ENCODE data around the gene ZNF783.
A peak's percentile ranks its signal among the peaks of the same experiment; 100 is the strongest.
"Not testable (repeated sequence)": the region's sequence is repeated elsewhere in the genome, so short reads cannot be mapped to it uniquely, and the experiment has no call there.

Gene ZNF783

DNA sequence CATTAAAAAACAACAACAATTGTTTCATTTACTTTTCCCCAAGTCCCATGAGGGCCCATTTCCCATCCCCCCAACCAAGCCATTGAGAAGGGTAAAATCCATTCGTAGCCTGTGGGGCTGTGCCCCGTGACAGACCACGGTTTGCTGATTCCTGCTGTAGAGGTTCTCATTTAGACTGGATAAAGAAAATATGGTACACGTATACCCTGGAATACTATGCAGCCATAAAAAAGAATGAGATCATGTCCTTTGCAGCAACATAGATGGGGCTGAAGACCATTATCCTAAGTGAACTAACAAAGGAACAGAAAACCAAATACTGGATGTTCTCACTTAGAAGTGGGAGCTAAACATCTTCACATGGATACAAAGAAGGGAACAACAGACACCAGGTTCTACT lies 44.9 kb downstream of the ZNF783 start:
- DNase-seq = no peak

DNA sequence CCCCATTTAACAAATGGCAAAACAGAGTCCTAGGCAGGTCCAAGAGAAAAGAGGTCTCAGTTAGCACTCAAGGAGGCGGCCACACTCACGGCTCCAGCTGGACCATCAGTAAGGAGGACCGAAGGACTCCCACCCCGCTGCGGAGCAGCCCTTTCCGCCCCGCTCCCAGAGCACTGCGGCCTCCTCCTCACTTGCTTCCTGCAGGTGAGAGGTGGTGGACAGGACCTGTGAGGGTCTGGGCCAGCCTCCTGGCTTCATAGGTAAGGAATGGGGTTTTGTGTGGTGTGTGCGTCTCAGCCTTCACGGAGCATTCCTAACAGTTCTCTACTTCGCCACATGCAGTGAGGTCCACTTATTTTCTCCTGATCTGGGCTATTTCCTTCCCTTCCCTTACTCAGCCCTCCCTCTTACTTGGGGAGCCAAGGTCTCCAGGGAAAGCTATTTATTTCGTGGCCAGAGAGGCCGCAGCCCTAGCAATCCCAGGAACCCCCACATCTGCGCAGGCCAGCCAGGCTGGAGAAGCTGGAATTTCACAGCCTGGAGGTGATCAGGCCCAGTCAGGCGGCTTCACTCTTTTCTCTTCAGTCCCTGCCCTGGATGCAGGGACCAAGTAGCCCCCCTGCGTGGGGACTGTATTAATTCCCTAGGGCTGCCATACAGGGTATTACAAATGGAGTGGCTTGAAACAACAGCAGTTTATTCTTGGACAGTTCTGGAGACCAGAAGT lies 45.9 kb downstream of the ZNF783 start:
- DNase-seq = no peak

DNA sequence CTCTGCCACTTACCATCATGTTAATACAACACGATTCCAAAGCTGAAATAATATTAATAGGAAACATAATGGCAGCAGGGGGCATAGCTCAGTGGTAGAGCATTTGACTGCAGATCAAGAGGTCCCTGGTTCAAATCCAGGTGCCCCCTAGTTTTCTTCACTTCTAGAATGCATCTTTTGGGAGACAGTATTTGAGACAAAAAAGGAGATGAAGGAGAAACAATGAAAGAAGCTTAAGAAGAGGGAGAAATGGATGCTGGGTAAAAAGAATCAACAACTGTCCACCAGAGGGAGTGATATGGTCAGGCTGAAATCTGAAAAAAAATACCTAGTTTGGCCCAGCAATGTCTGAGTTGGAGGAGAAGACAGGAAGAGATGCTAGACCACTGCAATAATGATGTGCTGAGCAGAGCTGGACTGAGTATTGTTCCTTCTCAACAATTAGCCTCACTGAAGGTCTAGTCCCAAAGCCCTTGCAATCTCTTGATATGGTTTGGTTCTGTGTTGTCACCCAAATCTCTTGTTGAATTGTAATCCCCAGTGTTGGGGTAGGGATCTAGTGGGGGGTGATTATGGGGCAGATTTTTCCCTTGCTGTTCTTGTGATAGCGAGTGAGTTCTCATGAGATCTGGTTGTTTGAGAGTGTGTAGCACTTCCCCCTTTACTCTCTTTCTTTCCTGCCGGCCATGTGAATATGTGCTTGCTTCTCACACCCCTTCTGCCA lies 48.3 kb downstream of the ZNF783 start:
- peak; percentile 29 for DNase-seq

GRCh38 chr7:149310990-149311573 lies 49.1 kb downstream of the ZNF783 start:
- no peak for DNase-seq

DNA sequence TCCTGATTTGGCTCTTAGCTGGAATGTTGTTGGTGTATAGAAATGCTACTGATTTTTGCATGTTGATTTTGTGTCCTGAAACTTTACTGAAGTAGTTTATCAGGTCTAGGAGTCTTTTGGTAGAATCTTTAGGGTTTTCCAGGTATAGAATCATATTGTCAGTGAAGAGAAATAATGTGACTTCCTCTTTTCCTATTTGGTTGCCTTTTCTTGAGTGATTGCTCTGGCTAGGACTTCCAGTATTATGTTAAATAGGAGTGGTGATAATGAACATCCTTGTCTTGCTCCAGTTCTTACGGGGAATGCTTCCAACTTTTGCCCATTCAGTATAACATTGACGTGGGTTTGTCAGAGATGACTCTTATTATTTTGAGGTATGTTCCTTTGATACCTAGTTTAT lies 52.0 kb downstream of the ZNF783 start:
- DNase-seq = no peak

DNA sequence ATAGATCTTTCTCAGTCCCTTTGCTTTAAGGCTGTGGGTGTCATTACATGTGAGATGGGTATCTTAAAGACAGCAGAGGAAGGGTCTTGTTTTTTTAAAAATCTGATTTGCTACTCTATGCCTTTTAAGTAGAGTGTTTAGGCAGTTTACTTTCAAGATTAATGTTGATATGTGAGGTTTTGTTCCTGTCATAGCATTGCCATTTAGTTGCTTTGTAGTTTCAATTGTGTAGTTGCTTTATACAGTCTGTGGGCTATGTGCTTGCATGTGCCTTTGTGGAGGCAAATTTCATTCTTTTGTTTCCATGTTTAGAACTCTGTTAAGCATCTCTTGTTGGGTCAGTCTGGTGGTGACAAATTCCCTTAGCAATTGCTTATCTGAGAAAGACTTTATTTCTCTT lies 54.6 kb downstream of the ZNF783 start:
- DNase-seq = no peak

GRCh38 chr7:149317496-149317895 lies 55.5 kb downstream of the ZNF783 start:
- no peak for DNase-seq

GRCh38 chr7:149317986-149318672 lies 56.1 kb downstream of the ZNF783 start:
- no peak for DNase-seq

DNA sequence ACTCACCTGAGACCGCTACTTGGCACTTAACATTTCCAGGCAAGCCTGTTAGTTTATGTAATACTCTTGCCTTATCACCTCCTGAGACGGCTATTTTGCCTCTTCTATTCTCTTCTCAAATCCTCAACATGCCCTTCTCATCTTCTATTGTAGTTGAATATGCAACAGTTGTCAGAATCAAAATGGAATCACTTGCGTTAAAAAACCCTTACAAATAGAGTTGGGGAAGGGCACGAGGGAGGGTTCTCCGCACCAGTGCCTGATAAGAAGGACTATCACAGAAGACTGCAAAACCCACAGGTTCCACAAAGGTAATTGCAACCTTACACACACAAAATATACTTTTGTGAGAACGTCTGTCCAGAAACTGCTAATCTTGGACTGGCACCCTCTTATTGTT lies 57.4 kb downstream of the ZNF783 start:
- DNase-seq = no peak

DNA sequence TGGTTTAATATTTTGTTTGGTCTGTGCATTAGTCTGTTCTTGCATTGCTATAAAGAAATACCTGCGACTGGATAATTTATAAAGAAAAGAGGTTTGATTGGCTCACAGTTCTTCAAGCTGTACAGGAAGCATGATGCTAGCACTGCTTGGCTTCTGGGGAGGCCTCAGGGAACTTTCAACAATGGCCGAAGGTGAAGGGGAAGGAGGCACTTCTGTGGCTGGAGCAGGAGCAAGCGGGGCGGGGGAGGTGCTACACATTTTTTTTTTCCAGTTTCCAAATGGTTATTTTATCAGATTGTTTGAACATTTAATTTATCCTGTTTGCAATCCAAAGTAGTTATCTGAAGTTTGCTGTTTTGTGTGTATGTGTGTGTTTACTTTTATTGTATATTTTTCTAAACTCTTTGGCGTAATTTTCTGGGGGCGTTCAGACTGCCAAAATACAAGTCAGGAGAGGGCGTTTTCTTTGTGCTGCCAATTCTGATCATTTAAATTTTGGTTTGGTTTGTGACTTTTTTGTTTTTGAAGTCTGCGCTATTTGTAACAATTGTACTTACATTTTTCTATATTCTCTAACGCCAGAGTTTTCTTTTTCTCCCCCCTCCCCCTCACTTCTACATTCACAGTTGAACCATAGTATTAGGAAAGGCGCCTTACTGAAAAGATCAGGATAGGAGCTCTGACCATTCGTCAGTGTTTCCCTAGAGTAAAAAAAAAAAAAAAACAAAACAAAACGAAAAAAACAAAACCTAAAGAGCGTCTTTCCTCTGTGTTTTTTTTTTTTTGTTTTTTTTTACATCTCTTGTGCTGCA lies 58.5 kb downstream of the ZNF783 start:
- no peak for DNase-seq

DNA sequence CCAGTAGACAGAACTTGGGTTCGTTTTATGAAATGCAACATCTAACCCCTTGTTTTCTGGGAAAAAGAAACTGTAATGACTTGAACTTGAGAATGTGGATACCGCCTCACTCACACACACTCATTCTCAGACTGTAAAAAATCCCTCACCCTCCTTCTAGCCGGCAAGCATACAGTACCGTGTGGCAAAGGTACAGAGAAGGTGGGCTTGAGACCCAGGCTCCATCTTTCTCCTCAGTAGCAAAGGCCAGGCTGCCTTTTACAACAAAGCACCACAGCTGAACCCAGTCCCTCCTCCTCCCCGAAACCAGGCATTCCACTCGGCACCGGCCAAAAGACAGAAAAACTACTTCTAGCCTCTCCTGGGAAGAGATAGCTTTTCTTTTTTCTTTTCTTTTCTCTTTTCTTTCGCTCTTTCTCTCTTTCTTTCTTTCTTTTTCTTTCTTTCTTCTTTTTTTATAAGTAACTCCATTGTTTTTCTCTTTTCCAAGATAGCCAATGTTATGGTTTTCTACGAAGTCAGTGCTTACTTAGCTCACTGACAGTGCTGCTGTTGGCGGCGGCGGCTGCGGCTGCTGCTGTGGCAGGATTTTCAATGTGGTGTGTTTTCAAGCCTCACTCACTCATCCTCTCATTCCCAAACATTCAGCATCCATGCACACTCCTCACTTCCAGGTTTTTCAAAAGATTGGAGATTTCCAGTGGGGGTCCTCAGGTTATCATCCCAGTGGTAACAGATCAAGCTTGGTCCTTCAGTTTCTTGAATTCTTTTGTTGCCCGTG lies 59.3 kb downstream of the ZNF783 start:
- not testable (repeated sequence) for DNase-seq

GRCh38 chr7:149321978-149322541 lies 60.1 kb downstream of the ZNF783 start:
- no peak for DNase-seq

GRCh38 chr7:149322737-149323136 lies 60.7 kb downstream of the ZNF783 start:
- no peak for DNase-seq

DNA sequence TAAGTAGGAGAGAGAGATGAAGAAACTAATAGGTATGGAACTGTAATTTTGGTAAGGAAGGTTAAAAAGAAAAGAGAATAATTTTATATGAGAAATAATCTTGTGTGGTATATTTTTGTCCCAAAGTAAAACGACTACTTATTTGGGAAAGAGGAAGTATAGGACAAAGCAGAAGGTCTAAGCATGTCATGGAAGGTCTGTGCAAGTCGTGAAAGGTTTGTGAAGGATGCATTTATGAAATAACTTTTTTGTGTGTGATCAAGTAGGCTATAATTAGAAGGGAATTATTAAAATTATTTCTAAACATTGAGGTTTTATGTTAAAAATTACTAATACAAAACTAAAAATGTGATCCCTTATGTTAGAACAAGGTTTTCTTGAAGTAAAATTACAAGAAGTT lies 63.3 kb downstream of the ZNF783 start:
- no peak for DNase-seq

DNA sequence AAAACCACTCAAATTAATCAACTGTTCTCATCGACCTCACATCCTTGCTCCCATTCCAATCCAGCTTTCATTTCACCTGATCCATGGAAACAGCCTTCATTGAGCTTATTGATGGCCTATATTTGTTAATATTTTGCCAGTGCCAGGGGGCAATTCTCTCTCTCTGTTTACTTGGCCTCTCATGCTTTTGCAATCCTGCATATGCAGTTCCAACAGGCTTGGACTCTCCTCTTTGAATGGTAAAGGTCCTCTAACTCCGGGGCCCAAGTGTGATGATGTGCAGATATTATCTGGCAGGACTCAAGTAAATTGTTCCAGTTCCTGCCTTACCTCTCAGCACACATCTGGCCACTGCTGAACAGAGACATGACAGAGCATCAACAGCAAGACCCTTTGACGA lies 67.3 kb downstream of the ZNF783 start:
- no peak for DNase-seq

- no peak for DNase-seq
Observed at GRCh38 chr7:149329766-149330334, 67.9 kb downstream of the ZNF783 start.

GRCh38 chr7:149330914-149331567 lies 69.0 kb downstream of the ZNF783 start:
- DNase-seq = no peak

DNA sequence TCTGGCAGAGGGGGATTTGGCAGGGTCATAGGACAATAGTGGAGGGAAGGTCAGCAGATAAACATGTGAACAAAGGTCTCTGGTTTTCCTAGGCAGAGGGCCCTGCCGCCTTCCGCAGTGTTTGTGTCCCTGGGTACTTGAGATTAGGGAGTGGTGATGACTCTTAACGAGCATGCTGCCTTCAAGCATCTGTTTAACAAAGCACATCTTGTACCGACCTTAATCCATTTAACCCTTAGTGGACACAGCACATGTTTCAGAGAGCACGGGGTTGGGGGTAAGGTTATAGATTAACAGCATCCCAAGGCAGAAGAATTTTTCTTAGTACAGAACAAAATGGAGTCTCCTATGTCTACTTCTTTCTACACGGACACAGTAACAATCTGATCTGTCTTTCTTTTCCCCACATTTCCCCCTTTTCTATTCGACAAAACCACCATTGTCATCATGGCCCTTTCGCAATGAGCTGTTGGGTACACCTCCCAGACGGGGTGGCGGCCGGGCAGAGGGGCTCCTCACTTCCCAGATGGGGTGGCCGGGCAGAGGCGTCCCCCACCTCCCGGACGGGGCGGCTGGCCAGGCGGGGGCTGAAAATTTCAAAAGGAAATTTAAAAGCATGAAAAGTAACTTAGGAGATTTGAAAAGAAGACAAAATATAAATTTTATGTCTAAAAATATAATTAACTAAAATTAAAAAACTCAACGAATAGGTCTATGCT lies 70.8 kb downstream of the ZNF783 start:
- not testable (repeated sequence) for DNase-seq

- DNase-seq = no peak
Observed at GRCh38 chr7:149333321-149333717, 71.3 kb downstream of the ZNF783 start.

DNA sequence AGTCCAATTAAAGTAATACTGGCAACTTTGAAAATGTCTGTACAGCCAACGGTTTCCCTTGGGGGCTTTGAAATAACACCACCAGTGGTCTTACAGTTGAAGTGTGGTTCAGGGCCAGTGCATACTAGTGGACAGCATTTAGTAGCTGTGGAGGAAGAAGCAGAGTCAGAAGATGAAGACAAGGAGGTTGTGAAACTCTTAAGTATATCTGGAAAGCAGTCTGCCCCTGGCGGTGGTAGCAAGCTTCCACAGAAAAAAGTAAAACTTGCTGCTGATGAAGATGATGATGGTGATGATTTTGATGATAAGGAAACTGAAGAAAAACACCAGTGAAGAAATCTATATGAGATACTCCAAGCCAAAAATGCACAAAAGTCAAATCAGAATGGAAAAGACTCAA lies 72.2 kb downstream of the ZNF783 start:
- no peak for DNase-seq
